ENCODE data around the gene NIT2. TPM values are rescaled to one million over a fixed set of nuclear protein-coding genes. Genes with fewer than 3 reads are reported as not detected.

Gene NIT2
- total and polyA plus RNA-seq, 5 experiments from 2014 or later: 28.6 to 43.8 (median 35.8) TPM

GRCh38 chr3:100401674-100402041 lies 67.1 kb downstream of the NIT2 start:
- H3K4me1 Mint-ChIP-seq: peaks cover 17 to 72% (median 61%) of the 10 kb centered on the region in 4 donors
- POLR2A ChIA-PET: interaction anchor here (0.6 to 3.1 kb wide), 11 partner anchors 21 to 1274 kb away, joined by 3 to 26 read pairs (median 5); partner anchors contain the start of genes NIT2, PCNP, TBC1D23 and TFG
- peak overlapping the region; percentile 94 to 99 (median 97) for H3K27ac Mint-ChIP-seq
- H3K27me3 Mint-ChIP-seq: no peaks in the 10 kb centered on the region
- DNase-seq (peak in 8 of 10 donors; percentile 32 to 79 (median 62)), ATAC-seq (peak; percentile 39 to 48)
- H3K36me3 Mint-ChIP-seq: peaks cover 0 to 3% (median 2%) of the 10 kb centered on the region in 3 donors
- H3K9me3 Mint-ChIP-seq: no peaks in the 10 kb centered on the region
- H3K4me3 Mint-ChIP-seq: peak overlapping the region; percentile 90 to 99 (median 98)

GRCh38 chr3:100402256-100402655 lies 67.7 kb downstream of the NIT2 start:
- POLR2A ChIA-PET: interaction anchor here (1.4 to 3.1 kb wide), 3 partner anchors 67 to 189 kb away, joined by 3 to 26 read pairs (median 23); partner anchors contain the start of genes NIT2 and TBC1D23
- DNase-seq: no peak
- Mint-ChIP-seq H3K4me3 (peak overlapping the region; percentile 90 to 99 (median 98)), H3K4me1 (peaks cover 15 to 66% (median 58%) of the 10 kb centered on the region in 4 donors), H3K27me3 (no peaks in the 10 kb centered on the region), H3K9me3 (peaks cover 0 to 5% (median 1%) of the 10 kb centered on the region in 9 donors), H3K36me3 (peaks cover 2 to 4% (median 4%) of the 10 kb centered on the region in 3 donors), H3K27ac (peak overlapping the region; percentile 94 to 99 (median 97))
- no peak for ATAC-seq

- Mint-ChIP-seq H3K27ac (peak overlapping the region in 9 of 10 donors; percentile 35 to 99 (median 97)), H3K9me3 (peaks cover 0 to 11% (median 6%) of the 10 kb centered on the region in 9 donors), H3K4me1 (peaks cover 15 to 62% (median 56%) of the 10 kb centered on the region in 4 donors), H3K36me3 (peaks cover 8 to 9% (median 9%) of the 10 kb centered on the region in 3 donors), H3K27me3 (no peaks in the 10 kb centered on the region), H3K4me3 (peak overlapping the region in 9 of 10 donors; percentile 0 to 98 (median 96))
- POLR2A ChIA-PET: interaction anchor here (3.1 kb wide), 1 partner anchor 142 kb away, joined by 26 read pairs; the partner anchor contains the start of gene TBC1D23
- ATAC-seq (no peak), DNase-seq (no peak)
Observed at GRCh38 chr3:100402891-100403290, 68.3 kb downstream of the NIT2 start.

GRCh38 chr3:100403362-100404249 lies 69.0 kb downstream of the NIT2 start:
- H3K27ac Mint-ChIP-seq: peak overlapping the region in 2 of 10 donors; percentile 18 to 97
- H3K9me3 Mint-ChIP-seq: peaks cover 0 to 15% (median 7%) of the 10 kb centered on the region in 9 donors
- H3K36me3 Mint-ChIP-seq: peaks cover 9 to 12% (median 11%) of the 10 kb centered on the region in 3 donors
- DNase-seq: no peak
- H3K27me3 Mint-ChIP-seq: no peaks in the 10 kb centered on the region
- POLR2A ChIA-PET: interaction anchor here (0.6 kb wide), 1 partner anchor 599 kb away, joined by 3 read pairs; no protein-coding TSS in a partner anchor
- peak overlapping the region in 6 of 10 donors; percentile 12 to 98 (median 62) for H3K4me3 Mint-ChIP-seq
- H3K4me1 Mint-ChIP-seq: peaks cover 15 to 57% (median 53%) of the 10 kb centered on the region in 4 donors
- ATAC-seq: no peak

GRCh38 chr3:100404250-100404548 lies 69.6 kb downstream of the NIT2 start:
- POLR2A ChIA-PET: no interaction called here
- Mint-ChIP-seq H3K36me3 (peaks cover 11 to 14% (median 12%) of the 10 kb centered on the region in 3 donors), H3K27ac (no peak overlapping the region), H3K9me3 (peaks cover 0 to 19% (median 7%) of the 10 kb centered on the region in 9 donors), H3K4me3 (peak overlapping the region in 3 of 10 donors; percentile 5 to 96 (median 10)), H3K27me3 (no peaks in the 10 kb centered on the region), H3K4me1 (peaks cover 17 to 52% (median 49%) of the 10 kb centered on the region in 4 donors)
- ATAC-seq: no peak
- DNase-seq: no peak

GRCh38 chr3:100407164-100407563 lies 72.6 kb downstream of the NIT2 start:
- Mint-ChIP-seq H3K4me1 (peaks cover 12 to 37% (median 29%) of the 10 kb centered on the region in 4 donors), H3K36me3 (peaks cover 20 to 32% (median 28%) of the 10 kb centered on the region in 3 donors), H3K9me3 (peaks cover 6 to 42% (median 13%) of the 10 kb centered on the region in 9 donors), H3K4me3 (peak overlapping the region in 1 of 10 donors; percentile 2), H3K27me3 (no peaks in the 10 kb centered on the region), H3K27ac (no peak overlapping the region)
- ATAC-seq (no peak), DNase-seq (no peak)
- POLR2A ChIA-PET: no interaction called here

GRCh38 chr3:100407977-100408532 lies 73.5 kb downstream of the NIT2 start:
- Mint-ChIP-seq H3K27ac (no peak overlapping the region), H3K4me1 (peaks cover 8 to 30% (median 23%) of the 10 kb centered on the region in 4 donors), H3K36me3 (peaks cover 24 to 39% (median 37%) of the 10 kb centered on the region in 3 donors), H3K9me3 (peaks cover 6 to 50% (median 20%) of the 10 kb centered on the region in 9 donors), H3K27me3 (no peaks in the 10 kb centered on the region), H3K4me3 (no peak overlapping the region)
- DNase-seq: no peak
- no peak for ATAC-seq
- POLR2A ChIA-PET: no interaction called here

Other genes starting within 250 kb of the NIT2 start
- under 1 TPM in 1 of 2 experiments, not detected in 1; 0.14 TPM for gene FILIP1L, start 220.3 kb upstream of the NIT2 start, total RNA-seq
- gene FILIP1L, start 220.3 kb upstream of the NIT2 start, polyA plus RNA-seq: under 1 TPM; 0.29 to 0.41 (median 0.32) TPM
- 10 to 100 TPM; 34.7 to 35.9 TPM for gene TBC1D23, start 73.8 kb upstream of the NIT2 start, total RNA-seq
- gene TBC1D23, start 73.8 kb upstream of the NIT2 start, polyA plus RNA-seq: 10 to 100 TPM; 12.7 to 17.1 (median 16.1) TPM
- gene TOMM70, start 66.3 kb downstream of the NIT2 start, total RNA-seq: 10 to 100 TPM; 42.3 to 46.8 TPM
- 10 to 100 TPM; 14.6 to 21.7 (median 16.5) TPM for gene TOMM70, start 66.3 kb downstream of the NIT2 start, polyA plus RNA-seq
- gene LNP1, start 66.8 kb downstream of the NIT2 start, total RNA-seq: 1 to 10 TPM; 2.1 to 2.4 TPM
- gene LNP1, start 66.8 kb downstream of the NIT2 start, polyA plus RNA-seq: 1 to 10 TPM in 1 of 3 donors, under 1 TPM in 2; 0.40 to 2.0 (median 0.66) TPM
- gene TMEM45A, start 157.9 kb downstream of the NIT2 start, total RNA-seq: under 1 TPM; 0.08 to 0.21 TPM
- gene TMEM45A, start 157.9 kb downstream of the NIT2 start, polyA plus RNA-seq: not detected

Measured in naive thymus-derived CD8-positive, alpha-beta T cell (primary cell).